ENCODE results near the gene POLR2M. TPM values are rescaled to one million over a fixed set of nuclear protein-coding genes. Genes with fewer than 3 reads are reported as not detected.

POLR2M gene
- 308 and 563 TPM in 2 replicates for total RNA-seq (2014; rRNA removed; shearing (Covaris generic))

GRCh38 chr15:57706405-57707209 is at the start of gene POLR2M:
Gene POLR2M, plus strand, starts transcription at chr15:57706714. Its CDS starts 129 bp downstream, at chr15:57706843.
- peak; percentile 98 for DNase-seq (ENCODE audit: low read depth)

GRCh38 chr15:57657619-57658018 is 48.9 kb upstream of the POLR2M start:
- DNase-seq (ENCODE audit: low read depth): no peak

GRCh38 chr15:57662091-57662744 is 44.3 kb upstream of the POLR2M start:
- no peak for DNase-seq (ENCODE audit: low read depth)

GRCh38 chr15:57662802-57663201 is 43.7 kb upstream of the POLR2M start:
- DNase-seq (ENCODE audit: low read depth): no peak

- no peak for DNase-seq (ENCODE audit: low read depth)
Measured at GRCh38 chr15:57663262-57663661, 43.3 kb upstream of the POLR2M start.

- DNase-seq (ENCODE audit: low read depth): no peak
Measured at GRCh38 chr15:57665194-57665593, 41.3 kb upstream of the POLR2M start.

- DNase-seq (ENCODE audit: low read depth): peak; percentile 18
Measured at GRCh38 chr15:57665939-57666338, 40.6 kb upstream of the POLR2M start.

- peak; percentile 73 for DNase-seq (ENCODE audit: low read depth)
Measured at GRCh38 chr15:57667171-57667849, 39.2 kb upstream of the POLR2M start.

GRCh38 chr15:57668016-57668415 is 38.5 kb upstream of the POLR2M start:
- DNase-seq (ENCODE audit: low read depth): no peak

- no peak for DNase-seq (ENCODE audit: low read depth)
Measured at GRCh38 chr15:57671636-57672035, 34.9 kb upstream of the POLR2M start.

- no peak for DNase-seq (ENCODE audit: low read depth)
Measured at GRCh38 chr15:57675481-57676181, 30.9 kb upstream of the POLR2M start.

- DNase-seq (ENCODE audit: low read depth): peak; percentile 38
Measured at GRCh38 chr15:57676585-57676984, 29.9 kb upstream of the POLR2M start.

GRCh38 chr15:57677204-57677603 is 29.3 kb upstream of the POLR2M start:
- no peak for DNase-seq (ENCODE audit: low read depth)

GRCh38 chr15:57680021-57680420 is 26.5 kb upstream of the POLR2M start:
- DNase-seq (ENCODE audit: low read depth): peak; percentile 76

GRCh38 chr15:57681011-57681410 is 25.5 kb upstream of the POLR2M start:
- DNase-seq (ENCODE audit: low read depth): no peak

- no peak for DNase-seq (ENCODE audit: low read depth)
Measured at GRCh38 chr15:57683481-57683880, 23.0 kb upstream of the POLR2M start.

GRCh38 chr15:57684491-57685151 is 21.9 kb upstream of the POLR2M start:
- DNase-seq (ENCODE audit: low read depth): no peak

GRCh38 chr15:57685306-57686095 is 21.0 kb upstream of the POLR2M start:
- DNase-seq (ENCODE audit: low read depth): no peak

GRCh38 chr15:57686657-57687056 is 19.9 kb upstream of the POLR2M start:
- DNase-seq (ENCODE audit: low read depth): no peak

GRCh38 chr15:57690341-57690966 is 16.1 kb upstream of the POLR2M start:
- DNase-seq (ENCODE audit: low read depth): no peak
